ENCODE data around the gene SYP. TPM values are rescaled to one million over a fixed set of nuclear protein-coding genes. Genes with fewer than 3 reads are reported as not detected.

SYP gene
- polyA plus RNA-seq, 1 of the 3 experiments (the other 2 are of a cell fraction) = 0.76 TPM

DNA sequence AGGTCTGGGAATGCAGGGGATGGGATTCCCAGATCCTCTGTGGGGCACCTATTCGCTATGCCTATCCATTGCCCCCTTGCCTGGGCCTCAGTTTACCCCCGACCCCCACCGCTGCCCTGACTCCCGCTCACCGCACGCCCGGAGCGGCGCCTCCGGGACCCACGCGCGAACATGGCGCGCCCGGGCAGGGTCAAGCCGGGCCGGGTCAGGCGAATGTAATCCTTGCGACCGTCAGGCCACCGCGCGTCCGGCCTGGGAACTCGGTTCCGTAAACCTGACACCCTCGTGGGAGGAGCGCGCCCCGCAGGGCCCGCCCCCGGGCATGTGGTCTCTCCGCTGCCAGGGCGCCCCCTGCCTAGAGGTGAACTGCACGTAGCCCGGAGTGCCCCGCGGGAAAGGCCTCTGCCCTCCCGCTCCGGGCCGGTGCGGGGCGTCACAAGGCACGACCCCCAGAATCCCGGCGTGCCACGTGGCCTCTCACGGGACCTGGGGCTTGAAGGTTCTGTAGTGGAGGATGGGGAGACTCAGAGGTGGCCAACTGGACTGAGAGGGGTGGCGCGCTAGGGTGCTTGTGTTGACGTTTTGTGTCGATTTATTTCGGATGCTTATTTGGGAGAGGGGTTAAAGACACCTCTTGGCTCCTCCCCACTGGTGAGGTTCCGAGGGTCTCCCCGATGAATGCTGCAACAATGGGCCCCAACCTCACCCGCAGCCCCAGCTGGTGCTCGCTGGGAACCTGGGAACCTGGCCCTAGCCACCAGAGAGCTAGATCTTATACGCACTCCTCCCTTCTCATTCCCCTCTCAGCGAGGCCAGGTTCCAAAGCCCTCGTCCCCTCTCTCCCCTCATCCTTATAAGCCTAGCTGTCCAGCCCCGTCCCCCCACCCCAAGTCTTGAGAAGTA, 13.6 kb downstream of the SYP start, which contains the start of gene PRICKLE3:
Gene PRICKLE3 (minus strand): TSS at position 249 of the 903 bp plus-strand sequence. CDS start 76 bp downstream, at position 173.
- Histone ChIP-seq H3K9ac (no peak within 1 kb of the TSS), H3K4me2 (no peak within 1 kb of the TSS), H3K4me1 (ENCODE audit: control insufficient read depth in 1 of 2, insufficient read depth in 2 of 2, low read depth in 1 of 2, low read length in 1 of 2) (no peaks in the 10 kb centered on the region; a peak in 1 of 4 replicates), H3K36me3 (replicated peaks in 1 of 2; ENCODE audit: control insufficient read depth in 1 of 2, insufficient read depth in 2 of 2, low read length in 1 of 2) (no peaks in the 10 kb centered on the region), H3K27me3 (ENCODE audit: insufficient read depth) (peaks cover 5% of the 10 kb centered on the region; the same call in 1 of the 2 replicates), H3K79me2 (ENCODE audit: insufficient read depth) (no peaks in the 10 kb centered on the region), H3F3A (replicated peaks; ENCODE audit: insufficient read depth) (no peaks in the 10 kb centered on the region), H4K20me1 (ENCODE audit: insufficient read depth) (no peaks in the 10 kb centered on the region), H3K27ac (ENCODE audit: low read depth in 2 of 2, low read length in 1 of 2) (no peak within 1 kb of the TSS), H3K9me2 (no peaks in the 10 kb centered on the region), H3K9me3 (no peaks in the 10 kb centered on the region), H3K4me3 (ENCODE audit: low read depth in 2 of 2, low read length in 1 of 2) (no peak within 1 kb of the TSS), H2AFZ (ENCODE audit: low read depth) (no peak within 1 kb of the TSS)
- 72% methylated on average over 40 of the region's 62 CpGs for WGBS (ENCODE audit: low lambda C conversion rate)
- DNase-seq = no peak
- POLR2A ChIA-PET = no interaction called here
- no peak for TF ChIP-seq SIN3A (IDR thresholded peaks at IDR 0.05; ENCODE audit: borderline replicate concordance, low read depth, low read length)
- TF ChIP-seq JUND (IDR thresholded peaks at IDR 0.05) = no peak
- TF ChIP-seq ELF1 (IDR thresholded peaks at IDR 0.05) = no peak
- TF ChIP-seq, protein P1, sequence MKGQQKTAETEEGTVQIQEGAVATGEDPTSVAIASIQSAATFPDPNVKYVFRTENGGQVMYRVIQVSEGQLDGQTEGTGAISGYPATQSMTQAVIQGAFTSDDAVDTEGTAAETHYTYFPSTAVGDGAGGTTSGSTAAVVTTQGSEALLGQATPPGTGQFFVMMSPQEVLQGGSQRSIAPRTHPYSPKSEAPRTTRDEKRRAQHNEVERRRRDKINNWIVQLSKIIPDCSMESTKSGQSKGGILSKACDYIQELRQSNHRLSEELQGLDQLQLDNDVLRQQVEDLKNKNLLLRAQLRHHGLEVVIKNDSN (IDR thresholded peaks at IDR 0.05; ENCODE audit: borderline replicate concordance, low read depth) = no peak
- TF ChIP-seq, protein P2, sequence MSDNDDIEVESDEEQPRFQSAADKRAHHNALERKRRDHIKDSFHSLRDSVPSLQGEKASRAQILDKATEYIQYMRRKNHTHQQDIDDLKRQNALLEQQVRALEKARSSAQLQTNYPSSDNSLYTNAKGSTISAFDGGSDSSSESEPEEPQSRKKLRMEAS (IDR thresholded peaks at IDR 0.05; ENCODE audit: low read depth) = no peak
- no peak for TF ChIP-seq GABPA (IDR thresholded peaks at IDR 0.05; ENCODE audit: low read depth)
- TF ChIP-seq, protein P3, sequence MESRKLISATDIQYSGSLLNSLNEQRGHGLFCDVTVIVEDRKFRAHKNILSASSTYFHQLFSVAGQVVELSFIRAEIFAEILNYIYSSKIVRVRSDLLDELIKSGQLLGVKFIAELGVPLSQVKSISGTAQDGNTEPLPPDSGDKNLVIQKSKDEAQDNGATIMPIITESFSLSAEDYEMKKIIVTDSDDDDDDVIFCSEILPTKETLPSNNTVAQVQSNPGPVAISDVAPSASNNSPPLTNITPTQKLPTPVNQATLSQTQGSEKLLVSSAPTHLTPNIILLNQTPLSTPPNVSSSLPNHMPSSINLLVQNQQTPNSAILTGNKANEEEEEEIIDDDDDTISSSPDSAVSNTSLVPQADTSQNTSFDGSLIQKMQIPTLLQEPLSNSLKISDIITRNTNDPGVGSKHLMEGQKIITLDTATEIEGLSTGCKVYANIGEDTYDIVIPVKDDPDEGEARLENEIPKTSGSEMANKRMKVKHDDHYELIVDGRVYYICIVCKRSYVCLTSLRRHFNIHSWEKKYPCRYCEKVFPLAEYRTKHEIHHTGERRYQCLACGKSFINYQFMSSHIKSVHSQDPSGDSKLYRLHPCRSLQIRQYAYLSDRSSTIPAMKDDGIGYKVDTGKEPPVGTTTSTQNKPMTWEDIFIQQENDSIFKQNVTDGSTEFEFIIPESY (IDR thresholded peaks at IDR 0.05; ENCODE audit: borderline replicate concordance, low read depth) = no peak
- TF ChIP-seq, protein P4, sequence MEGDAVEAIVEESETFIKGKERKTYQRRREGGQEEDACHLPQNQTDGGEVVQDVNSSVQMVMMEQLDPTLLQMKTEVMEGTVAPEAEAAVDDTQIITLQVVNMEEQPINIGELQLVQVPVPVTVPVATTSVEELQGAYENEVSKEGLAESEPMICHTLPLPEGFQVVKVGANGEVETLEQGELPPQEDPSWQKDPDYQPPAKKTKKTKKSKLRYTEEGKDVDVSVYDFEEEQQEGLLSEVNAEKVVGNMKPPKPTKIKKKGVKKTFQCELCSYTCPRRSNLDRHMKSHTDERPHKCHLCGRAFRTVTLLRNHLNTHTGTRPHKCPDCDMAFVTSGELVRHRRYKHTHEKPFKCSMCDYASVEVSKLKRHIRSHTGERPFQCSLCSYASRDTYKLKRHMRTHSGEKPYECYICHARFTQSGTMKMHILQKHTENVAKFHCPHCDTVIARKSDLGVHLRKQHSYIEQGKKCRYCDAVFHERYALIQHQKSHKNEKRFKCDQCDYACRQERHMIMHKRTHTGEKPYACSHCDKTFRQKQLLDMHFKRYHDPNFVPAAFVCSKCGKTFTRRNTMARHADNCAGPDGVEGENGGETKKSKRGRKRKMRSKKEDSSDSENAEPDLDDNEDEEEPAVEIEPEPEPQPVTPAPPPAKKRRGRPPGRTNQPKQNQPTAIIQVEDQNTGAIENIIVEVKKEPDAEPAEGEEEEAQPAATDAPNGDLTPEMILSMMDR (IDR thresholded peaks at IDR 0.05) = no peak
- no peak for TF ChIP-seq YY1 (IDR thresholded peaks at IDR 0.05; ENCODE audit: low read depth)
- no peak for TF ChIP-seq RAD21 (IDR thresholded peaks at IDR 0.05; ENCODE audit: low read length)
- no peak for TF ChIP-seq IRF3 (IDR thresholded peaks at IDR 0.05; ENCODE audit: low read depth, low read length)
- no peak for TF ChIP-seq SMC3 (IDR thresholded peaks at IDR 0.05; ENCODE audit: low read depth, low read length)
- TF ChIP-seq RXRA (IDR thresholded peaks at IDR 0.05; ENCODE audit: borderline replicate concordance, low read depth) = no peak
- TF ChIP-seq MXI1 (IDR thresholded peaks at IDR 0.05; ENCODE audit: low read depth, low read length) = no peak
- TF ChIP-seq POLR2AphosphoS5 (IDR thresholded peaks at IDR 0.05; ENCODE audit: low read depth, low read length) = no peak
- TF ChIP-seq, protein P5, sequence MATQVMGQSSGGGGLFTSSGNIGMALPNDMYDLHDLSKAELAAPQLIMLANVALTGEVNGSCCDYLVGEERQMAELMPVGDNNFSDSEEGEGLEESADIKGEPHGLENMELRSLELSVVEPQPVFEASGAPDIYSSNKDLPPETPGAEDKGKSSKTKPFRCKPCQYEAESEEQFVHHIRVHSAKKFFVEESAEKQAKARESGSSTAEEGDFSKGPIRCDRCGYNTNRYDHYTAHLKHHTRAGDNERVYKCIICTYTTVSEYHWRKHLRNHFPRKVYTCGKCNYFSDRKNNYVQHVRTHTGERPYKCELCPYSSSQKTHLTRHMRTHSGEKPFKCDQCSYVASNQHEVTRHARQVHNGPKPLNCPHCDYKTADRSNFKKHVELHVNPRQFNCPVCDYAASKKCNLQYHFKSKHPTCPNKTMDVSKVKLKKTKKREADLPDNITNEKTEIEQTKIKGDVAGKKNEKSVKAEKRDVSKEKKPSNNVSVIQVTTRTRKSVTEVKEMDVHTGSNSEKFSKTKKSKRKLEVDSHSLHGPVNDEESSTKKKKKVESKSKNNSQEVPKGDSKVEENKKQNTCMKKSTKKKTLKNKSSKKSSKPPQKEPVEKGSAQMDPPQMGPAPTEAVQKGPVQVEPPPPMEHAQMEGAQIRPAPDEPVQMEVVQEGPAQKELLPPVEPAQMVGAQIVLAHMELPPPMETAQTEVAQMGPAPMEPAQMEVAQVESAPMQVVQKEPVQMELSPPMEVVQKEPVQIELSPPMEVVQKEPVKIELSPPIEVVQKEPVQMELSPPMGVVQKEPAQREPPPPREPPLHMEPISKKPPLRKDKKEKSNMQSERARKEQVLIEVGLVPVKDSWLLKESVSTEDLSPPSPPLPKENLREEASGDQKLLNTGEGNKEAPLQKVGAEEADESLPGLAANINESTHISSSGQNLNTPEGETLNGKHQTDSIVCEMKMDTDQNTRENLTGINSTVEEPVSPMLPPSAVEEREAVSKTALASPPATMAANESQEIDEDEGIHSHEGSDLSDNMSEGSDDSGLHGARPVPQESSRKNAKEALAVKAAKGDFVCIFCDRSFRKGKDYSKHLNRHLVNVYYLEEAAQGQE (IDR thresholded peaks at IDR 0.05; ENCODE audit: low read depth, low read length) = no peak
- CTCF ChIA-PET = no interaction called here

Data from SK-N-SH (cell line).